Fibroblast of peridontal ligament (primary cell): ENCODE measurements around the gene SOX11.

Experiments
- DNase-seq: peaks from one replicate; pipeline ENCODE4 v3.0.0-alpha.2; 2010; ENCODE audit errors: extremely low read depth

SOX11 gene

GRCh38 chr2:5691221-5691984, 781 bp upstream of the SOX11 start:
- no peak for DNase-seq

DNA sequence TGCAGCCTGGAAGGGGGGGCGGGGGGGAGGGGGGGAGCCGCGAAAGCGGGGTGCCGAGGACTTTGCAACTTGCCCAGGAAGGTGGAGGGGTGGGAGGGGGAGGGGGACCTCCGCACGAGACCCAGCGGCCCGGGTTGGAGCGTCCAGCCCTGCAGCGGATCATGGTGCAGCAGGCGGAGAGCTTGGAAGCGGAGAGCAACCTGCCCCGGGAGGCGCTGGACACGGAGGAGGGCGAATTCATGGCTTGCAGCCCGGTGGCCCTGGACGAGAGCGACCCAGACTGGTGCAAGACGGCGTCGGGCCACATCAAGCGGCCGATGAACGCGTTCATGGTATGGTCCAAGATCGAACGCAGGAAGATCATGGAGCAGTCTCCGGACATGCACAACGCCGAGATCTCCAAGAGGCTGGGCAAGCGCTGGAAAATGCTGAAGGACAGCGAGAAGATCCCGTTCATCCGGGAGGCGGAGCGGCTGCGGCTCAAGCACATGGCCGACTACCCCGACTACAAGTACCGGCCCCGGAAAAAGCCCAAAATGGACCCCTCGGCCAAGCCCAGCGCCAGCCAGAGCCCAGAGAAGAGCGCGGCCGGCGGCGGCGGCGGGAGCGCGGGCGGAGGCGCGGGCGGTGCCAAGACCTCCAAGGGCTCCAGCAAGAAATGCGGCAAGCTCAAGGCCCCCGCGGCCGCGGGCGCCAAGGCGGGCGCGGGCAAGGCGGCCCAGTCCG, 540 bp downstream of the SOX11 start:
- DNase-seq = peak; percentile 9

DNA sequence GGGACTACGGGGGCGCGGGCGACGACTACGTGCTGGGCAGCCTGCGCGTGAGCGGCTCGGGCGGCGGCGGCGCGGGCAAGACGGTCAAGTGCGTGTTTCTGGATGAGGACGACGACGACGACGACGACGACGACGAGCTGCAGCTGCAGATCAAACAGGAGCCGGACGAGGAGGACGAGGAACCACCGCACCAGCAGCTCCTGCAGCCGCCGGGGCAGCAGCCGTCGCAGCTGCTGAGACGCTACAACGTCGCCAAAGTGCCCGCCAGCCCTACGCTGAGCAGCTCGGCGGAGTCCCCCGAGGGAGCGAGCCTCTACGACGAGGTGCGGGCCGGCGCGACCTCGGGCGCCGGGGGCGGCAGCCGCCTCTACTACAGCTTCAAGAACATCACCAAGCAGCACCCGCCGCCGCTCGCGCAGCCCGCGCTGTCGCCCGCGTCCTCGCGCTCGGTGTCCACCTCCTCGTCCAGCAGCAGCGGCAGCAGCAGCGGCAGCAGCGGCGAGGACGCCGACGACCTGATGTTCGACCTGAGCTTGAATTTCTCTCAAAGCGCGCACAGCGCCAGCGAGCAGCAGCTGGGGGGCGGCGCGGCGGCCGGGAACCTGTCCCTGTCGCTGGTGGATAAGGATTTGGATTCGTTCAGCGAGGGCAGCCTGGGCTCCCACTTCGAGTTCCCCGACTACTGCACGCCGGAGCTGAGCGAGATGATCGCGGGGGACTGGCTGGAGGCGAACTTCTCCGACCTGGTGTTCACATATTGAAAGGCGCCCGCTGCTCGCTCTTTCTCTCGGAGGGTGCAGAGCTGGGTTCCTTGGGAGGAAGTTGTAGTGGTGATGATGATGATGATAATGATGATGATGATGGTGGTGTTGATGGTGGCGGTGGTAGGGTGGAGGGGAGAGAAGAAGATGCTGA, 1.4 kb downstream of the SOX11 start:
- no peak for DNase-seq

DNA sequence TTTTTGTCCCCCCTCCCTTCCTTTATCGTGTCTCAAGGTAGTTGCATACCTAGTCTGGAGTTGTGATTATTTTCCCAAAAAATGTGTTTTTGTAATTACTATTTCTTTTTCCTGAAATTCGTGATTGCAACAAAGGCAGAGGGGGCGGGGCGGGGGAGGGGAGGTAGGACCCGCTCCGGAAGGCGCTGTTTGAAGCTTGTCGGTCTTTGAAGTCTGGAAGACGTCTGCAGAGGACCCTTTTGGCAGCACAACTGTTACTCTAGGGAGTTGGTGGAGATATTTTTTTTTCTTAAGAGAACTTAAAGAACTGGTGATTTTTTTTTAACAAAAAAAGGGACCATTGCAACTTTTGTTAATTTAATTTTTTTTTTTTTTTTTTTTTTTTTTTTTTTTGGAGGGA, 2.1 kb downstream of the SOX11 start:
- DNase-seq = no peak

DNA sequence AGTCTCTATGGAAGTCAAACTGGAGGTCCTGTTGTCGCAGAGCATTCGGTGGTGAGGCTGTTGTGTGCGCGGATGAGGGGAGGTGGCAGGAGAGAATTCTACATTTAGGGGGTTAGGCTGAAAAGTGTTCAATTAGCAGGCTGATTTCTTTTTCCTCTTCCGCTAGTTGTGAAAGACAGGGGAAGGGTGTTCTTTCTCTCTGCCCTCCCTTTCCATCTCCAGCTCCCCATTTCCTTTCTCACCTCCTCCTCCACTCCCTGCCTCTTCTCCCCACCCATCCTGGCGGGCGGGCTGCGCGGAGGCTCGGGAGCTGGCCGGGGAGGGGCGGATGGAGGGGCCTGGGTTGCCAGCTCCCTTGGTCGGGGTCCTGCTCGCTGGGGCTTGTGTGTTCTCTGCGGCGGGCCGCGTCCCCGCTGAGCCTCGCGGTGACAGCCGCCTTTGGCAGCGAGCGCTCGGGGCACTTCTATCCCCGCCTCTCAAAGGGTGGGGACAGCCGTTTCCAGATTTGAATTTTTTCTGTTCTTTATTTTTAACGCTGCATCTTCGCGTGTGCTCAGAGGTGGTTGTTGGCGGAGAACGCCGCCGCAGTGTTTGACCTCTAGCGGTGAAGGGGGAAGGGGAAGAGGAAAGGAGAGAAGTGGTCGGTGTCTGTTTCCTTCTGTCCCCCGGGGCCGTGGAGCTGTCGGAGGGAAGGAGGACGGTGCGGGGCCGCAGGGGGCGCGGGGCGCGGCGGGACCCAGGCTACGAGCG, 3.6 kb downstream of the SOX11 start:
- DNase-seq = peak; percentile 12

- DNase-seq = no peak
Observed at GRCh38 chr2:5696404-5696944, 4.3 kb downstream of the SOX11 start.

- DNase-seq = peak; percentile 15
Observed at GRCh38 chr2:5696945-5697521, 4.8 kb downstream of the SOX11 start.

DNA sequence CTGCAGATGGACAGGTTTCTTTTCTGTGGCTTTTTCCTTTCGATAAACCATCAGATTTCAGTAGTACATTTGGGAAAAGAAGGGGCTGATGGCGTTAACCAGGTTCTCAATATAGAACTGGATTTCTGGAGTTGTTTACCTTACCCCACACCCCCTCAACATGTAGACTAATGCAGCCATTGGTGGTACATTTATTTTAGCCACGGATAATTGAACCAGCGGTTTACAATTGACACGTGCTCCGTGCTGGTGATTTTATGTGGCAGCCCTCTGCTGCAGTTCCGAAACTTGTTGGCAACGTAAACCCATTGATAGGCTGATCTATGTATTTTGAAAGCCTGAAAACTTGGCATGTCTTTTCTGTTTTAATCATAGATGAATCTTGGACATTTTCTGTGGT, 5.4 kb downstream of the SOX11 start:
- DNase-seq = no peak

DNA sequence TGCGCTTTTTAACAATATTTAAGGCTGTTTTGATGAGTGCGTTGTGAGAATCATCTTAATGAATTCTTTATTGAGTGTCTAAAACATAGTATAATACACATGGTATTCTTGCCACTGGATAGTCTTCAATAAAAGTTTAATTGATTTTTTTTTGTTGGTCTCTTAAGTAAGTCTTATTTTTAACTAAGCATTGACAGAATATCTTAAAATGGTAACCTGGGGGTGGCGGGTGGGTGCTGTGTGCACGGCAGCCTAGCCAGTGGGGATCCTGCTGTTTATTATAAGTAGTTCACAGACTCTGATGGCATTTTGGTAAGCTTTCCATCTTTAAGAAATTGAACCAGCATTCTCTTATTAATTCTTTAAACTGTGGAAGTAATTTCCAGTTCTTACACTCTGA, 6.0 kb downstream of the SOX11 start:
- no peak for DNase-seq

GRCh38 chr2:5699963-5700362, 7.8 kb downstream of the SOX11 start:
- DNase-seq = no peak

DNA sequence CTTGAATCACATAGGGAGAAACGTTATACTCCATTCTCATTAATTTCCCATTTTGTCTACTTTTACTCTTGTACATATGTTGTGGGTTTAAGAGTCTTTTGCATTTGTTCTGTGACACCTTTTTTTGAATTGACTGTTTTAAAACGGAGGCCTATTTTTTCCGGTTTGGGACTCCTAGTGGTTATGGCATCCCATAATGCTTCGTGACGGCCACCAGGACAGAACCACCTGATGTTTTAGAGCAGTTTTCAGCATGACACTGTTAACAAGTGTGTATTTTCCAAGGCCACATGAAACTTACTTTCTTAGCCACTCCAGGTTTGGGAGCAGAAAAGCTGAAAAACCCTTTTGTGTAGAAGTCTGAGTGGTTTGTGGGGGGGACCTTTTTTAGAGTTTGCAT, 8.4 kb downstream of the SOX11 start:
- DNase-seq = no peak

GRCh38 chr2:5701266-5701665, 9.1 kb downstream of the SOX11 start:
- no peak for DNase-seq

GRCh38 chr2:5703166-5703565, 11.0 kb downstream of the SOX11 start:
- no peak for DNase-seq

- no peak for DNase-seq
Observed at GRCh38 chr2:5705490-5705889, 13.3 kb downstream of the SOX11 start.

DNA sequence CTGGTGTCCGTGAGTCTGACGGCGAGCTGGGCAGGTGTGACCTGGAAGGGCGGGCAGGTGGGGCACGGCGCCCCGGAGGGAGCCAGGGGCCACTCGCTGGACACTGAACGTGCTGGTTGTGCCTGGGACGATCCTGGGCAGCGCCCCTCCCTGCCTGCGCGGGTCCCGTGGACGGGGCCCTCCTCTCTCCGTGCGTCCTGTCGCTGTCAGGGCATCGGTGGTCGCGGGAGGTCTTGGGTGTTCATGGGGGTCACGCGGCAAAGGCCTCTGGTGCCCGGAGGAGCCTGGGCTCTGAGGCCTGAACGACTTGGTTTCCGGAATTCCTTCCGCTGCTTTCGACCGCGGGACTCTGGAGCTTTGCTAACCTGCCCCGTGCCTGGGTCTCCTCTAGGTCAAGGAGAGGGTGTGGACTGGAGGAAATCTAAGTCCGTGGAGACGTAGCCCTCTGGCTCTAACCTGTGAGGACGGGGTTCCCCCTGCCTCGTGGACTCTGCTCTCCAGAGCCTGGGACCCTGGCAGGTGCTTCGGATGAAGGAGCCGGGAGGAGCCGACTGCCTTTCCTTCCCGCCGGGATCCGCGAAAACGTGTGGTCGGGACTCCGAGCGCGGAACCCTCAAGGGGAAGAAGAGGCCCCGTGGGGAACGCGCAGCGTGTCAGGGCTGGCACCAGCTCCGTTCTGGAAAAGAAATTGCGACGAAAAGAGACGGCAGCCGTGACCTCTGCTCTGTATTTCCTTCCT, 14.7 kb downstream of the SOX11 start:
- no peak for DNase-seq

DNA sequence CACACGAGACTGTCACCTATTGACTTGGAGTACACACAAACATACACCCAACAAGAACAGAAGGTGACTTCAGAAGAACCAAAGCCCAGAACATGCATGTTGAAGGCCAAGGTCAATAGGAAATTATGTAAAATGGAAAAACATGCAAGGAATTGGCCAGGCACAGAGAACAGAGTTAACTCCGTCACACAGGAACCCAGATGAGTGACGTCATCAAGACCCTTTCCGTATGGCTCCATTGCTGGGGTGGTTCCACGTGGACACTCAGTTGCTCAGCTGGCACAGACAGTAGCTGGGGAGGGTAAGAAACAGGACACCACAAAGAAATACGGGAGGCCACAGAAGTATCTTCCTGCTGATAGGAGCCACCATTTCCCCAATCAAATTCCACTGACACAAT, 18.4 kb downstream of the SOX11 start:
- no peak for DNase-seq

DNA sequence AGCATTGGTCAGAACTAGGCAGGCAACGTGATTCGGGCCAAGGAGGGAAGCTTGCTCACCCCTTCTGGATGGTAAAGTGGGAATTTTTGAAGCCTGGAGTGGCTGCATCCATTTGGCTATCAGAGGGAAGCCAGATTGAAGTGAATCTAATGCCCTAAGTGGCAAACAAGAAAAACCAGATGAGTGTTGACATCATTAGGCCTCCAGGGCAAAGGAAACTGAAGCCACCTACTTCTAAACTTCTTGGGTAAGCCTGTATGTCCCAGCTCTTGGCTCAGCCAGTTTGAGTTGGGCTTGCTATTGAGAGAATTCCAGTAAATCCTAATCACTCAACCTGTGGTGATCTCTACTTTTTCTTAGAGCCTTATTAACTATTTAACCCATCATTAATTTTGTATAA, 20.9 kb downstream of the SOX11 start:
- DNase-seq = no peak

DNA sequence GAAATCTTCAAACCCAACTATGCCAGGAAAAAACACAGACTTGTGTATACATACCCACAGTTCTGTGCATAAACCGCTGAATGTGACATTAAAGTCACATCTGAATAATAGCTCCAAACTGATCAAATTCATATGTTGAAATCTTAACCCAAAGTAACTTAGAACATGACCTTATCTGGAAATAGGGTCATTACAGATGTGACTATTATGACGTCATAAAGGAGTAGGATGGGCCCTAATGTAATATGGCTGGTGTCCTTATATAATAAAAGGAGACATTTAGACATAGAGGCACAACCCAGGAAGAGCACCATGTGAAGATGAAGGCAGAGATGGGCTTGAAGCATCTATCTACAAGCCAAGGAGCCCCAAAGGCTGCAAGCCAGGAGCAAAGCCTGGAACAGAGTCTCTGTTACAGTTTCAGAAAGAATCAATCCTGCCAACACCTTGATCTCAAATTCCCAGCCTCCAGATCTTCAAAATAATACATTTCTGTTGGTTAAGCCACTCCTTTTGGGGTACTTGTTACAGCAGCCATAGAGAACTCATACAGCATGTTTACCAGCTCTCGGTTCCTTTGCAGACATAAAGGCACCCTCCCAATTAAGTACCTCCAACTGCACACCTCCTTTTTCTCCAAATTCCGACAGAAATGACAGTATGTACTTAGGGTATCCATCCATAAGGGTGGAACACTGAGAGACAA, 27.6 kb downstream of the SOX11 start:
- no peak for DNase-seq

- DNase-seq = no peak
Observed at GRCh38 chr2:5720426-5720825, 28.2 kb downstream of the SOX11 start.

DNA sequence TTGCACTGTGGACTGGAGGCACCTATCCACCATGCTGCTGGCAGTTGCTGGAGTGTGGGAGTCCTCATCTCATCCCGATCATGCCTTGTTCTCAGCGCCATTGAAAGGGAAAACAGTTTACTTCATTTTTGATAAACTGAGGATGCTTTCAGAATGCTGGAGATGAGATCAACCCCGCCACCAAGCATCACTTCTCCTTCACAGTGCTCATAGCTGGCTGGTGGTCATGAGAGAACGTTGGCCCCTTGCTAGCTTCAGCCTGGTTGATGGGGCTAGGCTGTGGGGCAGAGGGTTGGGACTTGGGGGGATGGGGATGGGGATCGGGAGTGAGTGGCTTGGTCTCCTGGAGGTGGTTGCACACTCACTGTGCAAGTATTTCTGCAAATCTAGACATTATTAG, 30.1 kb downstream of the SOX11 start:
- DNase-seq = no peak
